ENCODE data around the gene TBC1D22A. TPM values are rescaled to one million over a fixed set of nuclear protein-coding genes. Genes with fewer than 3 reads are reported as not detected.

TBC1D22A gene
- total and polyA plus RNA-seq, 4 donors: 4.1 to 12.4 (median 8.4) TPM

DNA sequence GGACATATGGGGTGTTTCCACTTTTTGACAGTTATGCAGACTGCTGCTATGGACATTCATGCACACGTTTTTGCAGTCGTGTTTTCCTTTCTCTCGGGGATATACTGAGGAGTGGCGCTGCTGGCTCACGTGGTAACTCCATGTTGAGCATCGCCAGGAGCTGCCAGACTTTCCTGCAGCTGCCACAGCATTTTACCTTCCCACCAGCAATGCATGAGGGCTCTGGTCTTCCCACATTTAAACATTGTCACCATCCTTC, 95.4 kb downstream of the TBC1D22A start:
- Histone ChIP-seq H3K27me3 (ENCODE audit: control insufficient read depth in 4 of 4, insufficient read depth in 4 of 4, low read length in 3 of 4) (no peaks in the 10 kb centered on the region), H3K9me3 (ENCODE audit: control insufficient read depth in 4 of 4, low read length in 3 of 4) (no peaks in the 10 kb centered on the region), H3K36me3 (ENCODE audit: control insufficient read depth in 4 of 4, insufficient read depth in 3 of 4, low read depth in 1 of 4, low read length in 3 of 4) (peaks cover 0 to 1% (median under 1%) of the 10 kb centered on the region in 4 donors), H3K9ac (ENCODE audit: low read depth in 1 of 2, low read length in 2 of 2) (no peak overlapping the region), H3K27ac (ENCODE audit: low read depth in 1 of 2, low read length in 2 of 2) (no peak overlapping the region), H3K4me3 (ENCODE audit: low read depth in 1 of 3, low read length in 3 of 3) (no peak overlapping the region), H3K4me1 (ENCODE audit: control insufficient read depth in 4 of 4, insufficient read depth in 4 of 4, low read length in 3 of 4) (peaks cover 0 to under 1% (median under 1%) of the 10 kb centered on the region in 4 donors)
- no peak for DNase-seq (ENCODE audit: low spot score)
- no peak for TF ChIP-seq FOXA2 (IDR thresholded peaks at IDR 0.05)
- TF ChIP-seq, protein P1, sequence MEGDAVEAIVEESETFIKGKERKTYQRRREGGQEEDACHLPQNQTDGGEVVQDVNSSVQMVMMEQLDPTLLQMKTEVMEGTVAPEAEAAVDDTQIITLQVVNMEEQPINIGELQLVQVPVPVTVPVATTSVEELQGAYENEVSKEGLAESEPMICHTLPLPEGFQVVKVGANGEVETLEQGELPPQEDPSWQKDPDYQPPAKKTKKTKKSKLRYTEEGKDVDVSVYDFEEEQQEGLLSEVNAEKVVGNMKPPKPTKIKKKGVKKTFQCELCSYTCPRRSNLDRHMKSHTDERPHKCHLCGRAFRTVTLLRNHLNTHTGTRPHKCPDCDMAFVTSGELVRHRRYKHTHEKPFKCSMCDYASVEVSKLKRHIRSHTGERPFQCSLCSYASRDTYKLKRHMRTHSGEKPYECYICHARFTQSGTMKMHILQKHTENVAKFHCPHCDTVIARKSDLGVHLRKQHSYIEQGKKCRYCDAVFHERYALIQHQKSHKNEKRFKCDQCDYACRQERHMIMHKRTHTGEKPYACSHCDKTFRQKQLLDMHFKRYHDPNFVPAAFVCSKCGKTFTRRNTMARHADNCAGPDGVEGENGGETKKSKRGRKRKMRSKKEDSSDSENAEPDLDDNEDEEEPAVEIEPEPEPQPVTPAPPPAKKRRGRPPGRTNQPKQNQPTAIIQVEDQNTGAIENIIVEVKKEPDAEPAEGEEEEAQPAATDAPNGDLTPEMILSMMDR (IDR thresholded peaks at IDR 0.05; ENCODE audit: low read depth, low read length, missing input control): no peak
- no peak for TF ChIP-seq YY1 (IDR thresholded peaks at IDR 0.05)
- TF ChIP-seq, protein P2, sequence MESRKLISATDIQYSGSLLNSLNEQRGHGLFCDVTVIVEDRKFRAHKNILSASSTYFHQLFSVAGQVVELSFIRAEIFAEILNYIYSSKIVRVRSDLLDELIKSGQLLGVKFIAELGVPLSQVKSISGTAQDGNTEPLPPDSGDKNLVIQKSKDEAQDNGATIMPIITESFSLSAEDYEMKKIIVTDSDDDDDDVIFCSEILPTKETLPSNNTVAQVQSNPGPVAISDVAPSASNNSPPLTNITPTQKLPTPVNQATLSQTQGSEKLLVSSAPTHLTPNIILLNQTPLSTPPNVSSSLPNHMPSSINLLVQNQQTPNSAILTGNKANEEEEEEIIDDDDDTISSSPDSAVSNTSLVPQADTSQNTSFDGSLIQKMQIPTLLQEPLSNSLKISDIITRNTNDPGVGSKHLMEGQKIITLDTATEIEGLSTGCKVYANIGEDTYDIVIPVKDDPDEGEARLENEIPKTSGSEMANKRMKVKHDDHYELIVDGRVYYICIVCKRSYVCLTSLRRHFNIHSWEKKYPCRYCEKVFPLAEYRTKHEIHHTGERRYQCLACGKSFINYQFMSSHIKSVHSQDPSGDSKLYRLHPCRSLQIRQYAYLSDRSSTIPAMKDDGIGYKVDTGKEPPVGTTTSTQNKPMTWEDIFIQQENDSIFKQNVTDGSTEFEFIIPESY (IDR thresholded peaks at IDR 0.05): no peak
- no peak for TF ChIP-seq TAF1 (conservative IDR thresholded peaks at IDR 0.05)
- TF ChIP-seq EGR1 (IDR thresholded peaks at IDR 0.05; ENCODE audit: low read depth in 2 of 2): no peak
- TF ChIP-seq FOXA1 (IDR thresholded peaks at IDR 0.05): no peak
- no peak for TF ChIP-seq GABPA (IDR thresholded peaks at IDR 0.05 in 1 of 2, conservative IDR thresholded peaks at IDR 0.05 in 1 of 2)
- TF ChIP-seq SP1 (IDR thresholded peaks at IDR 0.05): no peak
- no peak for TF ChIP-seq HNF4A (conservative IDR thresholded peaks at IDR 0.05)
- TF ChIP-seq RAD21 (IDR thresholded peaks at IDR 0.05): no peak
- TF ChIP-seq, protein P3, sequence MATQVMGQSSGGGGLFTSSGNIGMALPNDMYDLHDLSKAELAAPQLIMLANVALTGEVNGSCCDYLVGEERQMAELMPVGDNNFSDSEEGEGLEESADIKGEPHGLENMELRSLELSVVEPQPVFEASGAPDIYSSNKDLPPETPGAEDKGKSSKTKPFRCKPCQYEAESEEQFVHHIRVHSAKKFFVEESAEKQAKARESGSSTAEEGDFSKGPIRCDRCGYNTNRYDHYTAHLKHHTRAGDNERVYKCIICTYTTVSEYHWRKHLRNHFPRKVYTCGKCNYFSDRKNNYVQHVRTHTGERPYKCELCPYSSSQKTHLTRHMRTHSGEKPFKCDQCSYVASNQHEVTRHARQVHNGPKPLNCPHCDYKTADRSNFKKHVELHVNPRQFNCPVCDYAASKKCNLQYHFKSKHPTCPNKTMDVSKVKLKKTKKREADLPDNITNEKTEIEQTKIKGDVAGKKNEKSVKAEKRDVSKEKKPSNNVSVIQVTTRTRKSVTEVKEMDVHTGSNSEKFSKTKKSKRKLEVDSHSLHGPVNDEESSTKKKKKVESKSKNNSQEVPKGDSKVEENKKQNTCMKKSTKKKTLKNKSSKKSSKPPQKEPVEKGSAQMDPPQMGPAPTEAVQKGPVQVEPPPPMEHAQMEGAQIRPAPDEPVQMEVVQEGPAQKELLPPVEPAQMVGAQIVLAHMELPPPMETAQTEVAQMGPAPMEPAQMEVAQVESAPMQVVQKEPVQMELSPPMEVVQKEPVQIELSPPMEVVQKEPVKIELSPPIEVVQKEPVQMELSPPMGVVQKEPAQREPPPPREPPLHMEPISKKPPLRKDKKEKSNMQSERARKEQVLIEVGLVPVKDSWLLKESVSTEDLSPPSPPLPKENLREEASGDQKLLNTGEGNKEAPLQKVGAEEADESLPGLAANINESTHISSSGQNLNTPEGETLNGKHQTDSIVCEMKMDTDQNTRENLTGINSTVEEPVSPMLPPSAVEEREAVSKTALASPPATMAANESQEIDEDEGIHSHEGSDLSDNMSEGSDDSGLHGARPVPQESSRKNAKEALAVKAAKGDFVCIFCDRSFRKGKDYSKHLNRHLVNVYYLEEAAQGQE (IDR thresholded peaks at IDR 0.05): no peak
- no peak for TF ChIP-seq JUND (IDR thresholded peaks at IDR 0.05)
- TF ChIP-seq, protein P4, sequence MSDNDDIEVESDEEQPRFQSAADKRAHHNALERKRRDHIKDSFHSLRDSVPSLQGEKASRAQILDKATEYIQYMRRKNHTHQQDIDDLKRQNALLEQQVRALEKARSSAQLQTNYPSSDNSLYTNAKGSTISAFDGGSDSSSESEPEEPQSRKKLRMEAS (IDR thresholded peaks at IDR 0.05): no peak
- TF ChIP-seq, protein P5, sequence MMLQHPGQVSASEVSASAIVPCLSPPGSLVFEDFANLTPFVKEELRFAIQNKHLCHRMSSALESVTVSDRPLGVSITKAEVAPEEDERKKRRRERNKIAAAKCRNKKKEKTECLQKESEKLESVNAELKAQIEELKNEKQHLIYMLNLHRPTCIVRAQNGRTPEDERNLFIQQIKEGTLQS (IDR thresholded peaks at IDR 0.05): no peak
- no peak for TF ChIP-seq RXRA (IDR thresholded peaks at IDR 0.05)
- no peak for TF ChIP-seq HNF4G (IDR thresholded peaks at IDR 0.05)
- WGBS: 95% methylated on average over 6 of the region's 6 CpGs
